Erythroblast (primary cell): ENCODE results near the gene ARHGEF7.

Source experiments
- DNase-seq, 2 experiments: peaks; one replicate each; lab custom pipeline; 2025; lab: John Stamatoyannopoulos, UW
- GATA1 ChIP-seq: IDR thresholded peaks from 2 replicates; pipeline ENCODE4 v1.6.1; 2011; ENCODE audit warnings: low read depth, mild to moderate bottlenecking, control low read depth, low read length, moderate library complexity
- POLR2A ChIP-seq: IDR thresholded peaks from 2 replicates; pipeline ENCODE4 v1.6.1; 2011; ENCODE audit warnings: mild to moderate bottlenecking, low read length

Gene ARHGEF7

GRCh38 chr13:111139452-111139851 lies 24.3 kb downstream of the ARHGEF7 start:
- TF ChIP-seq POLR2A (no peak), GATA1 (no peak)
- no peak for DNase-seq

GRCh38 chr13:111139873-111140561 lies 24.9 kb downstream of the ARHGEF7 start:
- no peak for DNase-seq
- TF ChIP-seq GATA1 (no peak), POLR2A (no peak)

- TF ChIP-seq GATA1 (no peak), POLR2A (no peak)
- DNase-seq = no peak
These were observed 25.5 kb downstream of the ARHGEF7 start for GRCh38 chr13:111140562-111141105.

GRCh38 chr13:111142472-111142871 lies 27.4 kb downstream of the ARHGEF7 start:
- no peak for TF ChIP-seq GATA1
- TF ChIP-seq POLR2A = no peak
- DNase-seq = no peak

- no peak for DNase-seq
- no peak for TF ChIP-seq GATA1
These were observed 28.9 kb downstream of the ARHGEF7 start for GRCh38 chr13:111143865-111144540.

- DNase-seq = no peak
- TF ChIP-seq GATA1 (no peak), POLR2A (no peak)
These were observed 30.0 kb downstream of the ARHGEF7 start for GRCh38 chr13:111145071-111145470.

GRCh38 chr13:111145506-111145905 lies 30.4 kb downstream of the ARHGEF7 start:
- no peak for TF ChIP-seq GATA1
- no peak for DNase-seq

GRCh38 chr13:111152844-111153243 lies 37.7 kb downstream of the ARHGEF7 start:
- DNase-seq = peak in 1 of 2 experiments; percentile 58
- no peak for TF ChIP-seq GATA1

- peak; percentile 94 to 95 for DNase-seq
- peak; percentile 94 for TF ChIP-seq POLR2A
- no peak for TF ChIP-seq GATA1
These were observed 38.3 kb downstream of the ARHGEF7 start for GRCh38 chr13:111153279-111153976.

GRCh38 chr13:111153977-111154332 lies 38.8 kb downstream of the ARHGEF7 start:
- TF ChIP-seq POLR2A (no peak), GATA1 (no peak)
- DNase-seq = peak; percentile 79 to 83

- DNase-seq = no peak
- no peak for TF ChIP-seq GATA1
- no peak for TF ChIP-seq POLR2A
These were observed 41.3 kb downstream of the ARHGEF7 start for GRCh38 chr13:111156421-111156820.

GRCh38 chr13:111158136-111158805 lies 43.2 kb downstream of the ARHGEF7 start:
- TF ChIP-seq GATA1 (no peak), POLR2A (no peak)

More at GRCh38 chr13:111158136-111158805, 43.2 kb downstream of the ARHGEF7 start:
- no peak for DNase-seq
